Effector CD4-positive, alpha-beta T cell (primary cell): Measurements from ENCODE around the gene KIF25.

Experiments
- DNase-seq: peaks from one replicate; pipeline ENCODE4 v3.0.0-alpha.2; 2020

KIF25 gene

DNA sequence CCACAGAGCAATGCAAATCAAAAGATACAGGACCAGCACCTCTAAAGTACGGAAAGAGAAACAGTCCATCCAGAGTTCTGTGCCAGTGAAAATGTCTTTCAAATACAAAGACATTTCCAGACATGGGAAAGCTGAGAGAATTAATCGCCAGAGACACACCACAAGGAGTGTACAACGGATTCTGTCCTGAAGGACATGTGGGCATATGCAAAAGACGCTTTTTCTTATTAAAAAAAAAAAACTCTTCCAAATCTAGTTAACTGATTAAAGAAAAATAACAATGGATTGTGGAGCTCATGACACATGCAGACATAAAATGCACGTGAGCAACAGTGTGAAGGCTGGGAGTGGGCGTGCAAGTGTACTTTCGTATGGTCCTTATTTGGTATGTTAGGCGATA, 22.8 kb downstream of the KIF25 start:
- DNase-seq, result no peak

DNA sequence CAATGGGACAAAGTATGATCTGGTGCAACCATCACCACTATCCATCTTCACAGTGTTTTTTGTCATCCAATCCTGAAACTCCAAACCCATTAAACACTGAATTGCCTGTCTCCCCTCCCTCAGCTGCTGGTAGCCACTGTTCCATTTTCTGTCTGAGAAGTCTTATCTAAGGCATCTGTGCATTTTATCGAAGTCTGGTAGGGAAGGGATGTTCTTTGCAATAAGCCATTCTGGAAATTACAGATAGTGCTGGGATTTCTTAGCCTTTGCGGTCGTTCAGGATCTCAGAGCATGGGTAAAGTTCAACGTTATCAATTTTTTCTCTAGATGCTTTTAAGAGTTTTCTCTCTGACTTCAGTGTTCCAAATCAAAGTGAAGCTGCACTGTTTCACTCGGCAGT, 24.1 kb downstream of the KIF25 start:
- no peak for DNase-seq

DNA sequence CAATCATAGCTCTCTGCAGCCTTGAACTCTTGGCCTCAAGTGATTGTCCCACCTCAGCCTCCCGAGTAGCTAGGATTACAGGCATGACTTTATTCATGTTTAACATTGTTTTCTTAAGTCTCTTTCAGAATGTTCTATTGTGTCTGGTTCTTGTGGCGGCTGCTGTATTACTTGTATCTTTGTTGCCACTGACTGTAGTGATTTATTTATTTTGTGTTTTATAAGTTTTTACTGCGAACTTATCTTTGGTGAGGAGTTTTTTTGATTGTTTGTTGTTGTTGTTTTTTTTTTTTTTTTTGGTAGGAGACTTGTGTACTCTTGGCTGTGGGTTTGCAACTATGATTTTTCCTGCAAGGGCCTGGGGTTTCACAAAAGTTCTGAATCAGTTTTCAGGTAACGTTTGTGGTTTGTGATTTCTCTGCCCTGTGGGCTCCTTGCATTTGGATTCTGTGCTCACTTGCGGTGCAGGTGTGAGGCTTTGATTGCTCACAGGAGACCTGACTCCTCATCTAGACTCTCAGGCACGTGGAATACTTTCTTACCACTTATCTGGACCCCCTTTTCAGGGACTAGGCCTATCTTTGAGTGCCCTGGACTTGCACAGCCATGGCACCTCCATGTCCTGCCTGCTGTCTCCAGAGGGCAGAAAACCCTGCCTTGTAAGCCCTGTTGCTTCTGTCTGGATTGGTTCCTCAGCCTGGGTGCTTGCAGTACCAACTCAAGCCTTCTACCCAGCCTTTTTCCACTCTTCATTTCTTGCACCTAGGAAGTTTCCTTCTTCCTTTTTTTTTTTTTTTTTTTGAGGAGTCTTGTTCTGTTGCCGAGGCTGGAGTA, 25.2 kb downstream of the KIF25 start:
- DNase-seq, result no peak

DNA sequence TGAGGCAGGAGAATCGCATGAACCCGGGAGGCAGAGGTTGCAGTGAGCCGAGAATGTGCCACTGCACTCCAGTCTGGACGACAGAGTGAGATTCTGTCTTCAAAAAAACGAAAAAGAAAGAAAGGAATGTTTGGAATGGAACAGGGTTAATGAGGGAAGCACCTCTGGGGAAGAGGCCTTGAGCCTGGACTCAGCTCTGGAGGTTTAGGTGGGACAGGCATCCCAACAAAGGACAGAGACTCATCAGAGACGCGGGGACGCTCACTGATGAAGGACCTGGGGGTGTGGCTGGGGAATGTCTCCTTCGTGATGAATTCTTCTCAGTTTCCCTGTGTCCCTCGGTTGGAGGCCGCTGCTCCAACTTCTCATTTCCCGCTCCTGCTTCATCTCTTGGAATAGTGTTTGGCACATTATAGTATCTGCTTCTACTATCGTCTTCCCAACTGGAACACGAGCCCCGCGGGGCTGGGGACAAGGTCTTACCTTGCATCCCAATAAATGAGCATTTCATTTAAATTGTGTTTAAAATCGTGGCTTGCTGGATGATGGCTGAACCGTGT, 27.6 kb downstream of the KIF25 start:
- DNase-seq, result no peak

DNA sequence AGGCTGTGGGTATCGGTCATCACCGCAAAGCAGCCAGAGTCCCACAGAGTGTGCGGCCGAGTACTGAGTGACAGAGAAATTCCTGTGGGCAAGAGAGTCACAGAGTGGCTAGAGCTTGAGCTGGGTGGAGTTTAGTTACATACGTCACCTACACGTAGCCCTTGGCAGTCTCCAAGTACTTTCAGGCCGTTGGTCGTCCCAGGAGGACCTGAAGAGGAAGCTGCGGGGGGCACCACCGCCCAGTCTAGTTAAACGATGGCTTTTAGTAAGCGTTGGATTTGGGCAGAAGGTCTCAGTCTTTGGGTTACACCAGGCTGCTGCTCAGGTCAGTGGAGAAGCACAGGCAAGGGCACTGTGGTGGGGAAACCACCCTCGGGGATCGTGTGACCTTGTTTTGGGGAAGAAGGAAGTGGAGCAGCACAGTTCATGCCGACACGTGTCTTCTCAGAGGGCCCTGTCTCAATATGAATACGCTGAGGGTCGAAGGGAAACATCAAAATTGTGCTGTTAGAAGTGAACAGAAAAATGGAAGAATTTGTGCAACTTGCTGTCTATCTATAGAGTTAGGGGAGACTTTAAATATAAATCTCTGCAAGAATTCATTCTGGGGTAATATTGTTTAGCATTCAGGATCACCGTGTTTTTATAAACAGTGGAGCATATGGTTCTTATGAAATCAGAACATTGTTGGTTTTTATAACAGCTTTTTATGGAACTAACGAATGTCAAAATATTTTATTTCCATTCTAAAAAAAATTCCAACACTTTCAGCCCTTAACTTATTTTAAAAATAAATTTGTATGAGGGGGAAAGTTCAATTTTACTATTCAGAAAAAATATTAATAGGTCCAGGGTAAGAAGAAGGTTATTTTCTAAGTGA, 28.6 kb downstream of the KIF25 start:
- no peak for DNase-seq

DNA sequence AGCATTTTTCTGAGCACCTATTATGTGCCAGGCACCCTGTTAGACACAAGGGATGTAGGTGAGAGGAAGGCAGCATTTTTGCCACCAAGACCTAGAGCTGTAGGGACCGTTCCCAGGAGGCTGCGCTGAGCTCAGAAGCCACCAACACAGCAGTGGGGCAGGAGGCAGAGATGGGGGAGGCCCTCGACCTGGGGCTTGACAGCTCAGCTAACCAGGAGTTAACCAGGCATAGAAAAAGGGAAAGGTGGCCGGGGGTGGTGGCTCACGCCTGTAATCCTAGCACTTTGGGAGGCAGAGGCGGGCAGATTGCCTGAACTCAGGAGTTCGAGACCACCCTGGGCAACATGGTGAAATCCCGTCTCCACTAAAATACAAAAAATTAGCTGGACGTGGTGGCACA, 29.5 kb downstream of the KIF25 start:
- DNase-seq, result no peak

DNA sequence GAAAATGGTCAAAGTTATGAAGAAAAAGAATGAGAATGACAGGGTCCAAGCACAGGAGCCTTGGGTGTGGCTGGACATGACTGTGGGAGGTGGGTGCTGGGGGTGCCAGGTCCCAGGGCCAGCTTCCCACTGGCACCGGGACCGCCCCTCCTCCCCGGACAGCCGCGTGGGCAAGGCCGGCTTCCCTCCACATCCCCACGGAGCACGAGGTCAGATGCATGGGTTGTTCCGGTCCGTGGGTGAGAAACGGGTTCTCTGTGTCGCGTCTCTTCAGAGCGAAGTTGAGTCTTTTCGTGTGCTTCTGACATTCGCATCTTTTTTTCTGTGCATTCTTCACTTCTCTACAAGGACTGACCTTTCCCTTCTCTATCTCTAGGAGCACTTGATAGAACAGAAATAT, 30.1 kb downstream of the KIF25 start:
- DNase-seq, result no peak

DNA sequence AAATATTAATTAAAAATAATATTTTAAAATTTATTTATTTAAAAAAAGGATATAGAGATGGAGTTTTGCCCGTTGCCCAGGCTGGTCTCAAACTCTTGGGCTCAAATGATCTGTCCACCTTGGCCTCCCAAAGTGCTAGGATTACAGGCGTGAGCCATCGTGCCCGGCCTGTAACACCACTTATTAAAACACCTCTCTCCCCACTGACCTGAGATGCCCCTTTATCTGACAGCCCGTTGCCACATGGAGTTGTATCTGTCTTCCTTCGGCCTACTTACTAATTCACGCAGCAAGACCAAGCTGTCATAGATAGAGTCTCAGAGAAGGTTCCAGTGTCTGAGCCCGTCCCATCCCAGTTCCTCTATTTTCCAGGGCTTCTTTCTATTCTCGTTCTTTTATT, 30.7 kb downstream of the KIF25 start:
- no peak for DNase-seq

DNA sequence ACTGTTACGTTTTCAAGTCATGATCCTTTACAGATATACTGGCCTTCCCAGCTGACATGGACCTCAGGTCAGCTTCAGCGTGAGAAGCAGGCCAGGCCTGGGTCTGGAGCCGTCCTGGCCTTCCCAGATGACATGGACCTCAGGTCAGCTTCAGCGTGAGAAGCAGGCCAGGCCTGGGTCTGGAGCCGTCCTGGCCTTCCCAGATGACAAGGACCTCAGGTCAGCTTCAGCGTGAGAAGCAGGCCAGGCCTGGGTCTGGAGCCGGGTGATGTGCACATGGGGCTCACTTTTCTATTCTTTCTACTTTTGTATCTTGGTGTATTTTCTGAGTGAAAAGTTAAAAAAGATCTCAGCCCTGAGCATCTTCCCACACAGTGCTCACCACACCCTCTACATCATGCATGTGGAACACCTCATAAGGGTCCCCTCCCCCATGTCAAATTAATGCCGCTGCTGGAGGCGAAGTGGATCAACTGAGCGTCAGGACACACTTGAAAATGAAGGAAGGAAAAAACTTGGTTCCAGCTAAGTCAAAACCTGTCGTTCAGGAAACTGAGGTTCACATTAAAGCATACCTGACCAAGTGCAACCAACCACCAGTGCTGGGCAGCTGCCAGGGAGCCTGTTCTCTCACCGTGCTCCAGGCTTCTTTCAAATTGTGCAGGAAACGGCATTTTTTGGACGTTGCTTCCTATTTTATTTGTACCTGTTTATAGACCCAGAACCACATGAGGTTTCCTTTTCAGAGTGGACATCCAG, 32.2 kb downstream of the KIF25 start:
- DNase-seq, result no peak

DNA sequence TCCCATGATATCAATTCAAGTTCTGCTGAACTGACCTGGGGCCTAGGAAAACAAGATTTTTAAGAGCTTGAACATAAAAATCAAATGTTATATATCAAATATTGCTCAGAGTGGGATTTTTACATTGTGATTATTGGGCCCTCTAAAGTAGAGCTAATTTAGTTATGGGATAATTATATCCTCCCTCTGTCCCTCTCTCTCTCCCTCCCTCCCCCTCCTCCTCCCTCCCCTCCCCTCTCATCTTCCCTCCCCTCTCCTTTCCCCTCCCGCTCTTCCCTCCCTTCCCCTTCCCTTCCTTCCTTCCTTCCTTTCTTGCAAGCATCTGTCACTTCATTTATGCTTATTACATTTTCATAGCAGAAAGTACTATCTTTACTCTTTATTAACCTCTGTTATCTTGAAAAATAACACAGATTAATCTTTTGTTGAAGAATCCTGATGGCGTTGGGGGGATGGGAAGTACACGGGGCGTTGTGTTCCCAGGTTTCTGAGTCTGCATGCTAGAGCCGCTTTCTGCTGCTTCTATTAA, 32.8 kb downstream of the KIF25 start:
- no peak for DNase-seq

DNA sequence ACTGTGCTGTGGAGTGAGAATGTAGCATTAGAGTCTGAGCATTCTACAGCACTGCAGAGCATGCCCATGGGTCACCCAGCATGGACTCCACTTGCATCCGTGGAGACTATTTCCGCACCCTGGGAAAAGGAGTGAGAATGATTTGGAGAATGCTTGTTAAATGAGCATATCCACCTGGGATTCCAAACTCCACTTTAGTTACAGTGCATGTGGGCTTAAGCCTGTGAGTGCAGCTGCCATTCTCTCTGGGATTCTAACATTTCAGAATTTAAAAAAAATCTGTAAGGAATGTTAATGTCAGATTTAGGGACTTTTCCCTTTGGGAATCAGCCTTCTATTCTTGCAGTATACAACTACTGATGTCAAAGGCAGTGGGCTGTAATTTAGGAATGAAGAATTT, 33.4 kb downstream of the KIF25 start:
- DNase-seq, result no peak

DNA sequence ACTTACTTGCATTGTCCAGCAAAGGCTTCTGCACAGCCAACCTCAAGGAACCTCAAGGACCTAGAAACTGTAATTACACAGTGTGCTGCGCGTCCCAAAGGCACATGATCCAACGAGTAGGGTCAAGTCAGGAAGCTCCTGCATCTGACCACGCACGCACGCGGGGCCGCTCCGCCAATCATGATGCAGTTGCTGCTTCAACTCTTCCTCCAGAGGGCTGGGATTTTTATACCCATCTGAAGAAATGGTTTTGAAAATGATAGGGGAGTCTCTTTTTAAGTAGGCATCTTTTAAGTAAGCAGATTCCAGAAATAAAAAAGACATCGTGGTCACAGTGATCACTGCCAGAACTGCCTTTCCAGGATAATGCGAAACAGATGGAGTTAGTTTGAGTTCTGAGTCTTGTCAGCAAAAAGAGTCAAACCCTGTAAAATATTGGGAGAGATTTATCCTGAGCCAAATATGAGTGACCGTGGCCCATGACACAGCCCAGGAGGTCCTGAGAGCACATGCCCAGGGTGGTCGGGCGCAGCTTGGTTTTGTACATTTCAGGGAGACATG, 34.0 kb downstream of the KIF25 start:
- no peak for DNase-seq

DNA sequence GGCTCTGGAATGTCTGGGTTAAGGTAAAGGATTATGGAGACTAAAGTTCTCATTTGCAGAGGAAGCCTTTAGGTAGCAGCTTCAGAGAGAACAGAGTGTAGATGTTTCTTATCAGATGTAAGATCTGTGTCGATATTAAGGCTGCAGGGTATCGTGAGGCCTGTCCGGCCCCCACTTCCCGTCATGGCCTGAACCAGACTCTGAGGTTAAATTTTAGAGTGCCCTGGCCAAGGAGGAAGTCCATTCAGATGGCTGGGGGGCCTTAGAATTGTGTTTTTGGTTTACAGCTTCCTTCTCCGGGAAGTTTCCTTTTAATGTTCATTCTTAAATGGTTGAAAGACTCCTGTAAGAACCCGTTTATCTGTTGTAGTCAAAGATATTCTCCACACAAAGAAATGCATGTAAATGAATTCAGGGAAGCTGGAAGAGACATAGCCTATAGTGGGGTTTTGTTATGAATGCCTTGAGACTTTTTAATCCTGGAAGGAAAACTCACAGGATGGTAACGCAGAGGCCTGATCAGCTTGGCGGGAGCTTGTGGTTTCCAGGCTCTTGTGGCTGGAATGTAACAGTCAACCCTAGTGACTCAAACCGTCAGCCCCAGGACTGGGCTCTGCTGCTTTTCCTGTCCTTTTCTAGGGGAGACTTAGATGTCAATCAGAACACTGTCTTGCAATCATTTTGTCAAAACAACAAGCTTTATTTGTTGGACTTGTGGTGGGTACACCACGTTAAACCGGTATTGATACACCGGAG, 34.7 kb downstream of the KIF25 start:
- DNase-seq, result no peak

DNA sequence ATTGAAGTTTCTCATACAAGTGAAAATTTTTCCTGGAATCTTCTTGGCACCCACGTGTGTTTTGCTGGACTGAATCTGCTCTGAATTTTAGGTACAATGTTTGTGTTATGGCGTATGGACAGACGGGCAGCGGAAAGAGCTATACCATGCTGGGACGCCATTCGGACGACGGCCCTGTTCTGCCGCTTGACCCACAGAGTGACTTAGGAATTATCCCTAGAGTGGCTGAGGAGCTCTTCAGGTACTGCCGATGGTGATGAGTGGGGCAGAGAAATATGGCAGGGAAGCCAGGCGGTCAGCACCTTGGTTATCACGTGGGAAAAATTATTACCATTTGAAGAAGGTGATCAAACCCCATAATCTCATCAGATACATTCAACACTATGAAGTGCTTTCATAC, 36.3 kb downstream of the KIF25 start:
- no peak for DNase-seq

DNA sequence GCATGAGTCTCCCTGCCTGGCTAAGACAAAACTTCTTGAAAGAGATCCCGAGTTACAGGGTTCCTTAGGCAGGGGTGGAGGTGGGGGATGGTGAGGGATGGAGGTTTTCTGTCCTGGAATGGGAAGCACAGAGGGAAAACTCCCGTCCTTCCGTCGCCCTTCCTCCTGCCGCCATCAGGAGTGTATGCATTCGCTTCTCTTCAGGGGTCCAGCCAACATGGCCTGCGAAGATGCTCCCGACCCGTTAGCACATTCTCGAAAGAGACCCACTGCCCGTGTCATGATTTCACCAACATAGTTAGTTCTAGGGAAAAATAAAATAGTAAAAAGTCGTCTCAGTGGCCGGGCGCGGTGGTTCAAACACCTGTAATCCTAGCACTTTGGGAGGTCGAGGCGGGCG, 37.1 kb downstream of the KIF25 start:
- no peak for DNase-seq

DNA sequence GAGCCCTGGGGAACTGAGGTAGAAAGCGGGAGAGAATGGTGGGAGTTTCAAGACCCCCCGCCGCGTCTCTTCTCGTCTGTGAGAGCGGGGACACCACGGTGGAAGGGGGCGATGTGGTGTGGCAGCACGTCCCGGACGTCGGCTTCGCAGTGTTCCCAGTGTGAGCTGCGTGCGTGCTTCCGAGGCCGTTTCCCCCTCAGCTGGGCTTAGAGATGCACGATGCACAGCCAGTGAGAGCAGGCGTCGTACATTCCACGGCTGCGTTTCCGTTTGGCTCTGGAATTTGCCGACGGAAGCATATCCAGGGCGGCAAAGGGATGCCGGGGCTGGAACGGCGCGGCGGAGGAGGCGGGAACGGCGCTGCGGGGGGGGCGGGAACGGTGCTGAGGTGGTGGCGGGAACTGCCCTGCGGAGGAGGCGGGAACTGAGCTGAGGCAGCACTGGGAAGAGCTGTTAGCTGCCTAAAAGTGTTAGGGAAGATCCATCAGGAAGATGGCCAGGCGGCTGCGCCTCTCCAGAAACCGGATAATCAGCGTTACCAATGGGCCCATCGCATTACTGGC, 37.7 kb downstream of the KIF25 start:
- no peak for DNase-seq

DNA sequence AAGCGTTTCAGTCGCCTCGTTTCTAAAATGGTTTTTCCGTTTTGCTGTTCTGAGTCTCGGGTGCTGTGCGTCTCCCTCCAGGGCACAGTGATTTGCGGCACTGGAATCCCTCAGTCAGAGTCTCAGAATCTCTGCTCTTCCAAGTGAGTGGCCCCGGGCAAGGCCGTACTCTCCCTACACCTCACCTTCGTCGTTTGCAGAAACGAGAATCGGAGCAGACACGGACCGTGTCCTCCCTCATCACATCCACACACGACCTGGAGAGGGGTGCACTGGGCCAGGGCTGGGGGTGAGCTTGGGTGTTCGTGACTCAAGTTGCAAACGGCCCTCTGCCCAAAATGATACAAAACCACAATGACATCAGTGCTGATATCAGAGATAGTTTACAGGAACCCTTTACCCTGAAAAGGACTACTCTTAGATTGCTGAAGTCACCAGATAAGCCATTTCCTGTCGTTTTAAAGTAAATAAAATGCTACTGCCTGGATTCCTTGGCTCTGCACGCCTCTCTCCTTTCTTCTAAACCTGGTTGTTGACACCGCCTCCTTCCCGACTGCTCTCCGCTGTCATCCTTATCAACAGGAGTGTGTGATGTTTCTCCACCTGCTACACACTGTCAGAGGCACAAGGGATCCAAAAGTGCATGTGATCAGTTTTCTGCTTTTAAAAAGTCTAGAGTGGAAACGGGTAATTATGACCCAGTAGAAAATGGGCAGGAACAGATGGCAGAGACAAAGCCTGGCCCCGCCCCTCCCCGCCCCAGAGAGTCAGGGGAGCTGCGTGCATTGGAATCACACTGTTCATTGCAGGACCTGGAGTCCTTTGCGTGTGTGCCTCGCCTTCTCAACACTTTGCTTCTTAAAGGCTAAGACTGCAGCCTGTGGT, 38.4 kb downstream of the KIF25 start:
- no peak for DNase-seq

DNA sequence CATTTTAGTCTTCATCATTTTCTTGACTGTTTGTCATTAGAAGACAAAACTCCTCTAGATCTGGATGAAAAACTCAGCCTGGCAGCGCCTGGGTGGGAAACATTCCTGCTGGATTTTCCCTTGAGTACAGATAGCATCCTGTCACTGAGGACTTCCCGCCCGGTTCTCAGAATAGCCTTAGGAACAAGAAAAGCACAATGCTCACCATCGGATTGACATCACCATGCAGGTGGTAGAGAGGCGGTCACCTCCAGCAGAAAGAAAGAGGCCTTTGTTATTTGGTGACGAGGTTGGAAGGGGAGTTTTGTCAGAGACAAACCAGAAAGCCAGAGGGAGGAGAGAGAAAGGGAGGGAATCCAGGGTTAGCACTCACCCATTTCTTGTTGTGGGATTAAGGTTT, 39.8 kb downstream of the KIF25 start:
- no peak for DNase-seq

DNA sequence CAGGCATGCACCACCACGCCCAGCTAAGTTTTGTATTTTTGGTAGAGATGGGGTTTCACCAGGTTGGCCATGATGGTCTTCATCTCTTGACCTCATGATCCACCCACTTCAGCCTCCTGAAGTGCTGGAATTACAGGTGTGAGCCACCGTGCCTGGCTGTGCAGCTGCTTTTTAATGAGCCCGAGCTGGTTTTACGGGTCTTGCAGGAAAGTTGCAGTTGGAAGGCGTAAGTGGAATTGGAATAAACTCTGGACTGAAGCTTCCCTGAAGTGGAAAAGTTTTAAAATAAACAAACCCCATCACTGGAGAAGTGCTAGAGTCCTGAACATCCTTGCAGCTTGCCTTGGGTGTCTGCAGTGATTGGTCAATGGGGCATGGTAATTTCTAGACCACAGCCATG, 40.4 kb downstream of the KIF25 start:
- no peak for DNase-seq

DNA sequence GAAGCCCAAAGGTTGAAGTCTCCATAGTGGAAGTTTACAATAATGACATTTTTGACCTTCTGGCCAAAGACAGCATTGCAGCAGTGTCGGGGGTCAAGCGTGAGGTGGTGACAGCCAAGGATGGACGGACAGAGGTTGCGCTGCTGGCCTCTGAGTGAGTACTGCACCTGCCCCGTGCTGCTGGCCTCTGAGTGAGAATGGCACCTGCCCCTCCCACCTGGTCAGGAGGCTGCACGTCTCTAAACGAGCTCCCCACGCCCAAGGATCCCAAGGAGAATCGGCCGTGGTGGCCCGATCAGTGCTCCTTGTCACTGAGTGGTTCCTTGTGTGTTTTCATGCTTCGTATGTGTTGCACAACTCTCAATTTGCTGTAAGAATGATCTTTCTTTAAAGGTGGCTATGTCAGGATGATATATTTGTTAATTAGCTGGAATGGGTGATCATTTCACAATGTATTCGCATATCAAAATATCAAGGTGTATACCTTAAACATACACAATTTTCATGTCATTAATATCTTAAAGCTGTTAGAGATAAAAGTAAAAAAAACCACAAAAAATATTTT, 41.2 kb downstream of the KIF25 start:
- DNase-seq, result no peak
